HepG2 (cell line): Measurements from ENCODE around the gene PIR. TPM values are rescaled to one million over a fixed set of nuclear protein-coding genes. Genes with fewer than 3 reads are reported as not detected.

Experiments used
- AFF4 ChIP-seq: sonication (generic); formaldehyde crosslinking; IDR thresholded peaks from 2 replicates; pipeline ENCODE4 v1.4.0; 2020; ENCODE audit warnings: missing genetic modification reagents
- MYPOP ChIP-seq: sonication (generic); formaldehyde crosslinking; IDR thresholded peaks from 2 replicates; pipeline ENCODE4 v1.8.1; 2023; ENCODE audit warnings: mild to moderate bottlenecking, moderate library complexity, missing genetic modification reagents
- ZBTB40 ChIP-seq, 2 experiments: fragments of 450-650 bp in 1 of 2; sonication (generic) in 1 of 2; formaldehyde crosslinking in 1 of 2; IDR thresholded peaks; 2 replicates each; pipeline versions ENCODE4 v1.6.1 to v1.8.0; 2016 to 2022; ENCODE audit warnings: antibody characterized with exemption in 1 of 2, mild to moderate bottlenecking in 1 of 2, missing genetic modification reagents in 1 of 2
- ZNF207 ChIP-seq: fragments of 450-650 bp; IDR thresholded peaks from 2 replicates; pipeline ENCODE4 v1.6.1; 2016; ENCODE audit warnings: antibody characterized with exemption, borderline replicate concordance
- ZNF44 ChIP-seq: sonication (generic); formaldehyde crosslinking; IDR thresholded peaks from 2 replicates; pipeline ENCODE4 v1.5.1; 2020; ENCODE audit warnings: mild to moderate bottlenecking, missing genetic modification reagents
- polyA plus RNA-seq, 8 experiments: library from polyadenylated mRNA; depleted of rRNA in 3 of 8; stranded (reverse) in 7 of 8; unstranded in 1 of 8; fragments of >200 nt; fragmentation: Illumina TruSeq in 4 of 8; extraction: Trizol in 4 of 8; gene quantifications; 2 replicates each; pipeline versions ENCODE4 v1.2.1 to v1.2.3, GENCODE V29; 2011 to 2016; ENCODE audit warnings: low read depth in 4 of 8, missing spikeins in 1 of 8, mixed read lengths in 1 of 8; ENCODE audit not compliant: insufficient read depth in 1 of 8
- total RNA-seq, 5 experiments: library from RNA; depleted of rRNA; stranded (reverse); fragments of >200 nt; fragmentation: Illumina TruSeq; extraction: Trizol; gene quantifications; 2 replicates each; pipeline ENCODE4 v1.2.3, GENCODE V29; 2016; ENCODE audit warnings: low read depth in 1 of 5
- TF ChIP-seq, protein P1 (sequence below): sonication (generic); formaldehyde crosslinking; IDR thresholded peaks from 2 replicates; pipeline ENCODE4 v1.9.0; 2021; ENCODE audit warnings: mild to moderate bottlenecking, missing genetic modification reagents

PIR gene
- total and polyA plus RNA-seq, 2 of the 13 experiments (the other 11 are each of a cell fraction or from before 2014, with no cell fraction given) = 12.2 to 38.0 TPM

DNA sequence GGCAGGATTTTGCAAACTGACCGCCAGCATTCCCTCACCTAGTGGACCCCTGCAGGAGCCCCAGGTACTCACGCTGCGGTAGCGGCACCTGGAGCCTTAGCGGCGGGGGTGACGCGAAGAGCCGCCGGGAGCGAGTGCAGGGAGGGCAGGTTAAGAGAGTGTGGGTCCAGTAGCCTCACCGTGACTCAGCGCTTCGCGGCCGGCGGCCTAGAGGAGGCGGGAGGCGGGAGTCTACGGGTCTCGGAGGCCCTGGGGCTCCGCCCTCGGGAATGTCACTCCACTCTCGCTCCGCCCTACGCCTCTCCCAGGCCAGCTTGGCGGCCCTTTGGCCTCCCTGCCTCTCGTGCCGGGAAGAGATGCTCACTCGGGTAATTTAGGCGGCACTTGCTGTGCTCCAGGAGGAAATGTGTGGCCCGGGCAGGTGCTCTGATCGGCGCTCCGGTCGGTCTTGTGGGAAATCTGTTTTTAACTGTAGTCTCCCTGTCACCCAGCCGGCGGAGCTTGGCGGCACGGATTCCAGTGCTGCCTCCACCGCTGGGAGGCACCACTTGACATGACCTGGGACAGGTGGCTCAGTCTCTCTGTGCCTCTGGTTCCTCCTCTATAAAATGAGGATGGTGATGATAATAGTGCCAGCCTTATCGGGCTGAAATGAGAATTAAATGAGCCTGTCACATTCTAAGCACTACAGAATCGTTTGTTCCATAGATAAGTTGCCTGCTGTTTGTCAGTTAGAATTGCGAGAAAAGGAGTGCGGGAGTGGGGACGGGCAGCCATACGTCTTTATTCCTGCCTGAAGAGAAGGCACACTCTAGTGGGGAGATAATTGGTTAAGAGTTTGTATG is at the start of gene PIR (continued):
- no peak for TF ChIP-seq ZBTB40 (IDR thresholded peaks at IDR 0.05)
- TF ChIP-seq ZBTB40 (CRISPR knock-in tag; IDR thresholded peaks at IDR 0.05) = no peak
- no peak for TF ChIP-seq AFF4 (CRISPR knock-in tag)
- TF ChIP-seq, protein P1, sequence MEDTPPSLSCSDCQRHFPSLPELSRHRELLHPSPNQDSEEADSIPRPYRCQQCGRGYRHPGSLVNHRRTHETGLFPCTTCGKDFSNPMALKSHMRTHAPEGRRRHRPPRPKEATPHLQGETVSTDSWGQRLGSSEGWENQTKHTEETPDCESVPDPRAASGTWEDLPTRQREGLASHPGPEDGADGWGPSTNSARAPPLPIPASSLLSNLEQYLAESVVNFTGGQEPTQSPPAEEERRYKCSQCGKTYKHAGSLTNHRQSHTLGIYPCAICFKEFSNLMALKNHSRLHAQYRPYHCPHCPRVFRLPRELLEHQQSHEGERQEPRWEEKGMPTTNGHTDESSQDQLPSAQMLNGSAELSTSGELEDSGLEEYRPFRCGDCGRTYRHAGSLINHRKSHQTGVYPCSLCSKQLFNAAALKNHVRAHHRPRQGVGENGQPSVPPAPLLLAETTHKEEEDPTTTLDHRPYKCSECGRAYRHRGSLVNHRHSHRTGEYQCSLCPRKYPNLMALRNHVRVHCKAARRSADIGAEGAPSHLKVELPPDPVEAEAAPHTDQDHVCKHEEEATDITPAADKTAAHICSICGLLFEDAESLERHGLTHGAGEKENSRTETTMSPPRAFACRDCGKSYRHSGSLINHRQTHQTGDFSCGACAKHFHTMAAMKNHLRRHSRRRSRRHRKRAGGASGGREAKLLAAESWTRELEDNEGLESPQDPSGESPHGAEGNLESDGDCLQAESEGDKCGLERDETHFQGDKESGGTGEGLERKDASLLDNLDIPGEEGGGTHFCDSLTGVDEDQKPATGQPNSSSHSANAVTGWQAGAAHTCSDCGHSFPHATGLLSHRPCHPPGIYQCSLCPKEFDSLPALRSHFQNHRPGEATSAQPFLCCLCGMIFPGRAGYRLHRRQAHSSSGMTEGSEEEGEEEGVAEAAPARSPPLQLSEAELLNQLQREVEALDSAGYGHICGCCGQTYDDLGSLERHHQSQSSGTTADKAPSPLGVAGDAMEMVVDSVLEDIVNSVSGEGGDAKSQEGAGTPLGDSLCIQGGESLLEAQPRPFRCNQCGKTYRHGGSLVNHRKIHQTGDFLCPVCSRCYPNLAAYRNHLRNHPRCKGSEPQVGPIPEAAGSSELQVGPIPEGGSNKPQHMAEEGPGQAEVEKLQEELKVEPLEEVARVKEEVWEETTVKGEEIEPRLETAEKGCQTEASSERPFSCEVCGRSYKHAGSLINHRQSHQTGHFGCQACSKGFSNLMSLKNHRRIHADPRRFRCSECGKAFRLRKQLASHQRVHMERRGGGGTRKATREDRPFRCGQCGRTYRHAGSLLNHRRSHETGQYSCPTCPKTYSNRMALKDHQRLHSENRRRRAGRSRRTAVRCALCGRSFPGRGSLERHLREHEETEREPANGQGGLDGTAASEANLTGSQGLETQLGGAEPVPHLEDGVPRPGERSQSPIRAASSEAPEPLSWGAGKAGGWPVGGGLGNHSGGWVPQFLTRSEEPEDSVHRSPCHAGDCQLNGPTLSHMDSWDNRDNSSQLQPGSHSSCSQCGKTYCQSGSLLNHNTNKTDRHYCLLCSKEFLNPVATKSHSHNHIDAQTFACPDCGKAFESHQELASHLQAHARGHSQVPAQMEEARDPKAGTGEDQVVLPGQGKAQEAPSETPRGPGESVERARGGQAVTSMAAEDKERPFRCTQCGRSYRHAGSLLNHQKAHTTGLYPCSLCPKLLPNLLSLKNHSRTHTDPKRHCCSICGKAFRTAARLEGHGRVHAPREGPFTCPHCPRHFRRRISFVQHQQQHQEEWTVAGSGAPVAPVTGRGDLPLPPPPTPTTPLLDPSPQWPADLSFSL (CRISPR knock-in tag) = no peak
- no peak for TF ChIP-seq ZNF207
- TF ChIP-seq MYPOP (CRISPR knock-in tag) = no peak
- no peak for TF ChIP-seq ZNF44
